H9 (cell line): Measurements from ENCODE around the gene IRF1. TPM values are rescaled to one million over a fixed set of nuclear protein-coding genes. Genes with fewer than 3 reads are reported as not detected.
"Not testable (repeated sequence)": the region's sequence is repeated elsewhere in the genome, so short reads cannot be mapped to it uniquely, and the experiment has no call there.

Experiments used
- DNase-seq: peaks from one replicate; pipeline ENCODE4 v3.0.0-alpha.2; 2017
- H2AFZ ChIP-seq: one replicate; pipeline ENCODE4 v1.6.1; 2013; ENCODE audit warnings: mild to moderate bottlenecking, low read length, control low read depth, moderate library complexity
- H2AK5ac ChIP-seq: 2 replicates; pipeline ENCODE4 v1.6.1; 2013; ENCODE audit warnings: low read length, control low read depth, mixed read lengths; ENCODE audit not compliant: insufficient read length
- H2BK120ac ChIP-seq: one replicate; pipeline ENCODE4 v1.6.1; 2013; ENCODE audit warnings: low read depth, mild to moderate bottlenecking, low read length, control low read depth, inconsistent platforms; ENCODE audit not compliant: poor library complexity, severe bottlenecking
- H2BK12ac ChIP-seq: 2 replicates; pipeline ENCODE4 v1.6.1; 2013; ENCODE audit warnings: low read length, control low read depth, mixed read lengths, low read depth; ENCODE audit not compliant: insufficient read length
- H2BK15ac ChIP-seq: 2 replicates; pipeline ENCODE4 v1.6.1; 2013; ENCODE audit warnings: low read depth, low read length, control low read depth
- H2BK20ac ChIP-seq: one replicate; pipeline ENCODE4 v1.6.1; 2013; ENCODE audit warnings: low read depth, mild to moderate bottlenecking, low read length, control low read depth, inconsistent platforms; ENCODE audit not compliant: poor library complexity, severe bottlenecking
- H2BK5ac ChIP-seq: 2 replicates; pipeline ENCODE4 v1.6.1; 2013; ENCODE audit warnings: low read length, control low read depth, mixed read lengths; ENCODE audit not compliant: insufficient read length
- H3K14ac ChIP-seq: 2 replicates; pipeline ENCODE4 v1.6.1; 2013; ENCODE audit warnings: low read length, control low read depth; ENCODE audit not compliant: insufficient read depth
- H3K18ac ChIP-seq: 2 replicates; pipeline ENCODE4 v1.6.1; 2013; ENCODE audit warnings: low read depth, mild to moderate bottlenecking, mixed read lengths, low read length, control low read depth; ENCODE audit not compliant: insufficient read length
- H3K23ac ChIP-seq: 2 replicates; pipeline ENCODE4 v1.6.1; 2013; ENCODE audit warnings: low read length, control low read depth, mixed read lengths, low read depth; ENCODE audit not compliant: insufficient read length
- H3K23me2 ChIP-seq: 2 replicates; pipeline ENCODE4 v1.6.1; 2013; ENCODE audit warnings: low read depth, mild to moderate bottlenecking, mixed read lengths, low read length, control low read depth; ENCODE audit not compliant: insufficient read length, poor library complexity, severe bottlenecking
- H3K27ac ChIP-seq: 2 replicates; pipeline ENCODE4 v1.5.1; 2013; ENCODE audit warnings: low read length, control low read depth, mixed read lengths, low read depth; ENCODE audit not compliant: insufficient read length
- H3K27me3 ChIP-seq: 2 replicates; pipeline ENCODE4 v1.6.1; 2013; ENCODE audit warnings: low read length, control low read depth, inconsistent platforms; ENCODE audit not compliant: insufficient read depth
- H3K4ac ChIP-seq: 2 replicates; pipeline ENCODE4 v1.6.1; 2013; ENCODE audit warnings: low read depth, mild to moderate bottlenecking, control low read depth, inconsistent platforms, low read length, moderate library complexity
- H3K4me1 ChIP-seq: 2 replicates; pipeline ENCODE4 v1.6.1; 2013; ENCODE audit warnings: low read length, control low read depth, inconsistent platforms; ENCODE audit not compliant: insufficient read depth
- H3K4me2 ChIP-seq: 2 replicates; pipeline ENCODE4 v1.6.1; 2013; ENCODE audit warnings: low read length, control low read depth, mixed read lengths; ENCODE audit not compliant: insufficient read length, insufficient read depth
- H3K56ac ChIP-seq: 2 replicates; pipeline ENCODE4 v1.6.1; 2013; ENCODE audit warnings: low read depth, mild to moderate bottlenecking, mixed read lengths, low read length, control low read depth; ENCODE audit not compliant: insufficient read length
- H3K79me1 ChIP-seq: 2 replicates; pipeline ENCODE4 v1.6.1; 2013; ENCODE audit warnings: low read depth, mild to moderate bottlenecking, moderate library complexity, low read length, control low read depth, inconsistent platforms; ENCODE audit not compliant: insufficient read depth, poor library complexity, severe bottlenecking
- H3K79me2 ChIP-seq: 2 replicates; pipeline ENCODE4 v1.6.1; 2013; ENCODE audit warnings: low read length, control low read depth, inconsistent platforms; ENCODE audit not compliant: insufficient read depth
- H3K9ac ChIP-seq: 2 replicates; pipeline ENCODE4 v1.6.1; 2013; ENCODE audit warnings: low read length, control low read depth, mixed read lengths; ENCODE audit not compliant: insufficient read length; ENCODE audit errors: extremely low read depth
- H3K9me3 ChIP-seq: one replicate; pipeline ENCODE4 v1.6.1; 2013; ENCODE audit warnings: low read depth, low read length, inconsistent platforms; ENCODE audit not compliant: control insufficient read depth
- H3T11ph ChIP-seq: one replicate; pipeline ENCODE4 v1.6.1; 2013; ENCODE audit warnings: mild to moderate bottlenecking, low read length, control low read depth, inconsistent platforms
- H4K20me1 ChIP-seq: one replicate; pipeline ENCODE4 v1.6.1; 2013; ENCODE audit not compliant: control insufficient read depth, insufficient read length, insufficient read depth
- H4K5ac ChIP-seq: 2 replicates; pipeline ENCODE4 v1.6.1; 2013; ENCODE audit warnings: low read depth, mild to moderate bottlenecking, mixed read lengths, low read length, control low read depth; ENCODE audit not compliant: insufficient read length
- H4K8ac ChIP-seq: replicated peaks from 2 replicates; pipeline ENCODE4 v1.6.1; 2013; ENCODE audit warnings: low read length, control low read depth, mixed read lengths, low read depth; ENCODE audit not compliant: insufficient read length
- H4K91ac ChIP-seq: 2 replicates; pipeline ENCODE4 v1.6.1; 2013; ENCODE audit warnings: low read depth, mild to moderate bottlenecking, moderate library complexity, mixed read lengths, low read length, control low read depth; ENCODE audit not compliant: insufficient read length
- H3K27ac Mint-ChIP-seq, 3 experiments: 2 replicates in 2 of 3; 3 replicates in 1 of 3; pipeline ENCODE4 v1.8.0; 2020 to 2021; ENCODE audit warnings: mixed read lengths in 3 of 3, mild to moderate bottlenecking in 1 of 3, moderate library complexity in 1 of 3
- H3K27me3 Mint-ChIP-seq: 2 replicates; pipeline ENCODE4 v1.8.0; 2021; ENCODE audit warnings: low read depth, mild to moderate bottlenecking, moderate library complexity, mixed read lengths
- H3K36me3 Mint-ChIP-seq, 3 experiments: 2 replicates in 2 of 3; 3 replicates in 1 of 3; pipeline ENCODE4 v1.8.0; 2020 to 2021; ENCODE audit warnings: low read depth in 3 of 3, mixed read lengths in 3 of 3; ENCODE audit not compliant: insufficient read depth in 1 of 3
- H3K4me1 Mint-ChIP-seq, 2 experiments: 2 replicates each; pipeline ENCODE4 v1.8.0; 2020; ENCODE audit warnings: mixed read lengths in 2 of 2
- H3K4me3 Mint-ChIP-seq, 2 experiments: 2 replicates in 1 of 2; 3 replicates in 1 of 2; pipeline ENCODE4 v1.8.0; 2020 to 2021; ENCODE audit warnings: mild to moderate bottlenecking in 2 of 2, mixed read lengths in 2 of 2, moderate library complexity in 1 of 2
- H3K9me3 Mint-ChIP-seq, 2 experiments: 2 replicates in 1 of 2; 3 replicates in 1 of 2; pipeline ENCODE4 v1.8.0; 2020; ENCODE audit warnings: mild to moderate bottlenecking in 2 of 2, mixed read lengths in 2 of 2, moderate library complexity in 1 of 2
- CTCF ChIP-seq: fragments of 200-600 bp; sonication (generic); conservative IDR thresholded peaks from 3 replicates; pipeline ENCODE4 v1.8.0; 2021; ENCODE audit warnings: antibody characterized with exemption, mild to moderate bottlenecking
- WGBS: extraction: QIAGEN DNeasy Blood & Tissue Kit; methylation state at CpG from one replicate; pipeline ENCODE4 v1.1.7; 2013; ENCODE audit warnings: missing lambda C conversion rate, low lambda C conversion rate, mixed read lengths; ENCODE audit not compliant: insufficient read length; ENCODE audit errors: extremely low coverage; 5-methylcytosine and 5-hydroxymethylcytosine counted together
- total RNA-seq: library from RNA; stranded (reverse); gene quantifications from 2 replicates; pipeline ENCODE4 v1.2.1, GENCODE V29; 2021

The IRF1 gene
- total RNA-seq, 1 experiment from 2014 or later: 8.7 TPM

GRCh38 chr5:132485641-132486317 lies 4.8 kb downstream of the IRF1 start:
- peaks cover 17 to 37% (median 32%) of the 10 kb centered on the region in 3 experiments for H3K36me3 Mint-ChIP-seq
- Histone ChIP-seq H3T11ph (no peak overlapping the region), H4K91ac (no peak overlapping the region), H2BK20ac (no peak overlapping the region), H3K18ac (no peak overlapping the region), H3K23ac (no peak overlapping the region), H3K23me2 (peaks cover 7% of the 10 kb centered on the region), H3K56ac (no peak overlapping the region), H2BK15ac (no peak overlapping the region), H3K79me2 (no peaks in the 10 kb centered on the region; the same call in 1 of the 2 replicates), H3K4me2 (no peak overlapping the region), H3K14ac (no peak overlapping the region), H2AFZ (no peak overlapping the region), H3K9ac (no peak overlapping the region), H2AK5ac (no peak overlapping the region), H3K79me1 (no peaks in the 10 kb centered on the region), H3K27me3 (no peaks in the 10 kb centered on the region), H4K20me1 (no peaks in the 10 kb centered on the region), H3K27ac (no peak overlapping the region), H3K4me1 (no peaks in the 10 kb centered on the region), H3K9me3 (no peaks in the 10 kb centered on the region), H2BK5ac (no peak overlapping the region), H3K4ac (no peak overlapping the region), H4K8ac (no peak overlapping the region), H2BK120ac (no peak overlapping the region), H2BK12ac (no peak overlapping the region), H4K5ac (no peak overlapping the region)
- DNase-seq: no peak
- peaks cover 3% of the 10 kb centered on the region for H3K27me3 Mint-ChIP-seq
- no peaks in the 10 kb centered on the region; a peak in 1 of 5 replicates for H3K9me3 Mint-ChIP-seq
- WGBS: no CpG with 5 or more reads among the region's 6 CpGs
- H3K4me3 Mint-ChIP-seq: no peak overlapping the region
- TF ChIP-seq CTCF: no peak
- peaks cover 6 to 10% of the 10 kb centered on the region in 2 experiments; a peak in 1 of 4 replicates for H3K4me1 Mint-ChIP-seq
- H3K27ac Mint-ChIP-seq: no peak overlapping the region

GRCh38 chr5:132484876-132485640 lies 5.5 kb downstream of the IRF1 start:
- not testable (repeated sequence) for H3K4me3 Mint-ChIP-seq, H3K18ac ChIP-seq, H3K9me3 ChIP-seq, H2BK120ac ChIP-seq, H3K27ac Mint-ChIP-seq, H3K27me3 ChIP-seq, H3K4me2 ChIP-seq, H4K91ac ChIP-seq, H3K23me2 ChIP-seq, H2AK5ac ChIP-seq, H3K9me3 Mint-ChIP-seq, H3K23ac ChIP-seq, H3K56ac ChIP-seq, H3T11ph ChIP-seq, H3K9ac ChIP-seq, H2BK15ac ChIP-seq, H4K5ac ChIP-seq, H3K4me1 ChIP-seq, H4K8ac ChIP-seq, H3K27me3 Mint-ChIP-seq, H3K79me1 ChIP-seq, H3K4ac ChIP-seq, H2BK5ac ChIP-seq, H2AFZ ChIP-seq, H3K27ac ChIP-seq, H2BK12ac ChIP-seq, H2BK20ac ChIP-seq, H3K79me2 ChIP-seq, H4K20me1 ChIP-seq, H3K14ac ChIP-seq
- no CpG with 5 or more reads among the region's 12 CpGs for WGBS
- DNase-seq: peak; percentile 12
- Mint-ChIP-seq H3K36me3 (peaks cover 17 to 37% (median 32%) of the 10 kb centered on the region in 3 experiments), H3K4me1 (peaks cover 6 to 10% of the 10 kb centered on the region in 2 experiments; a peak in 1 of 4 replicates)
